HG03565 (cell line): ENCODE results near the gene CIITA.

ENCODE experiments used
- ATAC-seq: cut with Tn5 transposase; IDR thresholded peaks from one replicate; pipeline ENCODE4 v1.9.1; 2021; ENCODE audit warnings: mild to moderate bottlenecking, moderate library complexity; ENCODE audit not compliant: unreplicated experiment

The CIITA gene

DNA sequence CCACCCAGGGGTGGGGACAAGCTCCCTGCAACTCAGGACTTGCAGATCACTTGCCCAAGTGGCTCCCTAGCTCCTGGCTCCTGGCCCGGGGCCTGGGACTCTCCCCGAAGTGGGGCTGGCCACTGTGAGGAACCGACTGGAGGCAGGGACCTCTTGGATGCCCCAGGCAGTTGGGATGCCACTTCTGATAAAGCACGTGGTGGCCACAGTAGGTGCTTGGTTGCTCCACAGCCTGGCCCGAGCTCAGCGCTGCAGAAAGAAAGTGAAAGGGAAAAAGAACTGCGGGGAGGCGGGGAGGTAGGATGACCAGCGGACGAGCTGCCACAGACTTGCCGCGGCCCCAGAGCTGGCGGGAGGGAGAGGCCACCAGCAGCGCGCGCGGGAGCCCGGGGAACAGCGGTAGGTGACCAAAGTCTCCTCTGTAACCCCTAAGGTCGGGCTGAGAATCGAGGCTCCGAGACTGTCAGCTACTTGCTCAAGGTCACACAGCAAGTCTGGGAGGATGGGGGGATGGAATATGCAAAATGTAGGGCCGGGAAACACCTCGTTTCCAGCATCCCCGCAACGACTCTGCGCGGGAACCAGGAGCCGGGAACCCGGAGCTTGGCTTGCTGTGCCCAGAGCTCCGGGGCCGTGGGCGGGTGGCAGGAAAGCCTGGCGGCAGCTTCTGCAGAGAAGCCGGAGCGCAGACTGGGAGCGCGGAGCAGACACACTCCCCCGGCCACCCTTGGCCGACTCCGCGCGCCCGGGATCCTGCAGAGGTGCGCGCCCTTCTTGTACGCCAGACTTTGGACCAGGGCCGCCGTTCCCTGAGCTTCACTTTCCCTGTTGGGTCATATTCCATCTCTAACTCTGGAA lies 1.9 kb downstream of the CIITA start:
- ATAC-seq = no peak

DNA sequence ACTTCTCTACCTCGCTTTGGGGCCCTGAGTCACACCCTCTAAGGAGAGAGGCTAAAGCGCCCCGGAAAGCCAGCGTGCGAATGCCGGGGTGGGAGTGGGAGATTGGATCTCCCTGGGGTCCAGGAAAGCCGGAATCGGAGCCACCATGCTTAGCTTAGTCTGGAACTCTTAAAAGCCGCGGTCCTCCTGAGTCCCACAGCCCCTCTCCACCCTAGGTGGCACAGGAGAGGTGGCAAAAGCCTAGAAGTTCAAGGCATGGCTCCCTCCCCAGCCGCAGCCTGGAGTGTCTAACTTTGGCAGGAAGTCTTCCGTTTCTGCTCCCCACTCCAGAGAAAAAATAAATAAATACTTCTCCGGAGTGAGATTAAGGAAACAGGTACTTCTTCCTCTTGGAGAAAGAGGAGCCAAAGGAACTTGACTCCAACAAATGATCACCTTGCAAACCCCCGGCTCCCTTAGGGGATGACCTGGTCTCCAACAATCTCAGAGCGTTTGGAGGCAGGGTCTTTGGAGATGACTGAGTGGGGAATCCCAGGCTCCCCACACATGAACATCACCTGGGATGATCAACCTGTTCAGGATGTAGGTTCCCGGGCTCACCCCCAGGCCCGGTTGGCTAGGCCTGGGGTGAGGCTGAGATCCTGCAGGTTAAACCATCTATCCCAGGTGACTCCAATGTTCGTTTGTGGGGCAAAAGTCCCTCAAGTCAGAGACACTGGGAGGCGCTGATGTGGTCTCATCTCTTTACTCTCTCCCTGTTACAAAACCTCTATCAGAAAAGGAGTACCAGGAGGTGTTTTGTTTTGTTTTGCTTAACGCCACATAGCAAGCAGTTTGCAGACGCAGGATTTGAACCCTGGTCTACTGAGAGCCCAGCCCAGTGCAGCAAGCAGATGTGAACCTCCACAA lies 2.9 kb downstream of the CIITA start:
- ATAC-seq = no peak

DNA sequence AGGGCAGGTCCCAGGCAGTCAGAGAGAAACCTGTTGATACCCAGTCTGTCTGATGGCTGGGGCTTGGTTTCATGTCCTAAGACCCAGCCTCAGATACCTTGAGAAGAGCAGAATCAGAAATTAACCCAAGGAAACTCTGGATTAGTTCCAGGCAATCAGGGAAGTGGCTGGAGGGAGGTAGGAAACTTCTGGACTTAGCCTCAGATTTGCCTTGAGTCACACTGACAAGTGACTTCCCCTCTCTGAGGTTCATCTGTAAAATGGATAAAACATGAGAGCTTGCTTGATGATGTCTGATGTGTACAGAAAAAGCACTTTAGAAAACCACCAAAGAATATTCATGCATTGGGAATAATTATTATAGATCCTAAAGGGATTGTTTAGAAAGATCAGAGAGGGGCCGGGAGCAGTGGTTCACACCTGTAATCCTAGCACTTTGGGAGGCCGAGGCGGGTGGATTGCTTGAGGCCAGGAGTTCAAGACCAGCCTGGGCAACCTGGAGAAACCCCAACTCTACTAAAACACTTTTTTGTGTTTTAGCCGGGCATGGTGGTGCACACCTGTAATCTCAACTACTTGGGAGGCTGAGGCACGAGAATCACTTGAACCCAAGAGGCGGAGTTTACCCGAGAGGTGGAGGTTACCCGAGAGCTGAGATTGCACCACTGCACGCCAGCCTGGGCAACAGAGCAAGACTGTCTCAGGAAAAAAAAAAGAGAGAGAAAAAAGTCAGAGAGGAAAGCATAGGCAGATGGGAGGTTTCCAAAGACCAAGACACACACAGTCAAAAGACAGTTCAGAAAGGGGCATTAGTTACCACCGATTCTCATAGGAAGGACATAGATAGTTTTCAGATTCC lies 3.8 kb downstream of the CIITA start:
- ATAC-seq = no peak

DNA sequence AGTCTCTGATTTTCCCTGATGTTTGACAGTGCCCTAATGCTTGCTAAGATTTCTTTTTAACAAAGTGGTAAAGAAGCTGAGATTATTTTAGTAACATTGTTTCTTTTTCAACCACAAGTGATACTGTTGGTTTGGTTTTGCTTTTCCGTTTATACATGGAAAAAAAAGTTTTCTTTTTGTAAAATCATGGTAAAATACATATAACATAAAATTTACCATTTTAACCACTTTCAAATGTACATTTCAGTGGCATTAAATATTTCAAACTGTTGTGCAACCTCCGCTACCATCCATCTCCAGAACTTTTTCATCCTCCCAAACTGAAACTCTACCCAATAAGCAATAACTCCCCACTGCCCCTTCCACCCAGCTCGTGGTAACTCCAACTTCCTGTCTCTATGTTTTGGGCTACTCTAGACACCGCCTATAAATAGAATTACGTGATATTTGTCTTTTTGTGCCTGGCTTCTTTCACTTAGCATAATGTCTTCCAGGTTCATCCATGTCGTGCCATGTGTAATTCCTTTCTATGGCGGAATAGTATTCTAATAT lies 4.6 kb downstream of the CIITA start:
- ATAC-seq = no peak

DNA sequence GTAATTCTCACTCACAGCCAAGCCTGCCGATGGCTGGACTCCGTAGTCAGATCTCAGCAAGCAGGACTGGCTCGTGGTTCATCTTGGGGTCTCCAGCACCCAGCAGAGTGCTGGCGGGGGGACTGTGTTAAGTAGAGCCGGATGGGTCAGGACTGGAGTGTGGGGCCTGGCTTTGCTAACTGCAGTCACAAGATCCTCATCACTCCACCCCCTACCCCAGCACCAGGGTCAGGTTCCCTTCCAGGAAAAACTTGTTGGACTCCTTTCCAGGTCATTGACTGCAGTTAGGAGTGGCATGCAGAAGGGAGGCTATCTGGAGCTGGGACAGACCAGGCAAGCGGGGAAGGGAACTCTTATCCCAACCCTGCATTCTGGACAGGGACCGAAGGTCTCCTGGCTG lies 6.0 kb downstream of the CIITA start:
- ATAC-seq = no peak

DNA sequence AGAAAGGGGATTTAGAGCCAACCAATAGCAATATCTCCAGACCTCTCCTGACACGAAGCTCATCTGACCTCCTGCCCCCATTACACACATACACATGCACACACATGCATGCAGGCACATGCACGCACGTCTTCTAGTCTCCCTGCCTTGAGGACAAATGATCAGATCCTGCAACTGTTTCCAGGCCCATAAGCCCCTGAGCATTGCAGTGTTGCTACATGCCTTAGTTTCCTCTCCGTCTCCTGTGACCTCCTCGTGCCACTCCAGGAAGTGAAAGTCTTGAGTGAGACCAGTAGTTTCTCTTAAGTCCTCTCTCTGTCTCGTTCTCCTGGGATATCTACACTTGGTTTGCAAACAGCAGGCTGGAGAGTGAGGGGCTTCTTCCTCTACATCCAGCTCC lies 8.2 kb downstream of the CIITA start:
- ATAC-seq = no peak

DNA sequence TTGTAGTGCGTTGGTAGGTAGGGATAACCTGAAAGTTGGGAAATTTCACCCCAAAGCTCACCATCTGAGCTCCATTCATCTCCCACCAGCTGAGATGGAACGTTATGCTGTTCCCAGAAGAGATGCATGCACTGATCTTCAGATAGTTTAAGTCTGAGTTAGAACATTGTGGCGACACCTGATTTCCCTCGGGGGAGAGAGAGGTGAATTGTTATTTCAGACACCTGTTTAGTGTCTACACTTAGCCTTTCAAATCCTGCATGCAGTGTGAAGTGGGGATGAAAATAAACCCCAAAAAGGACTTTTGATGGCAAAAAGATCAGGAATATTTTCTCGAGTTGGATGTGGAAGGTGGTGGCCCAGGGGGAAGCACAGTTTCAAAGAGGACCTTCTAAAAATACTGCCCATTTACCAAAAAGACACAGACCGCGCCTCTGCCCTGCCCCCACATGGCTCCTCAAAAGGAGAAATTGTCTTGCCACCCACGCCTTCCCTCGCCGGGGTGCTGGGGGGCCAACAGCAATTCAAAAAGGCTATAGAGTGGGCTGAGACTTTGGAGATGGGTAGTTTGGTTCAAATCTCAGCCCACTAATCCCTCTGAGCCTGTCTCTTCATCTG lies 11.4 kb downstream of the CIITA start:
- ATAC-seq = no peak

DNA sequence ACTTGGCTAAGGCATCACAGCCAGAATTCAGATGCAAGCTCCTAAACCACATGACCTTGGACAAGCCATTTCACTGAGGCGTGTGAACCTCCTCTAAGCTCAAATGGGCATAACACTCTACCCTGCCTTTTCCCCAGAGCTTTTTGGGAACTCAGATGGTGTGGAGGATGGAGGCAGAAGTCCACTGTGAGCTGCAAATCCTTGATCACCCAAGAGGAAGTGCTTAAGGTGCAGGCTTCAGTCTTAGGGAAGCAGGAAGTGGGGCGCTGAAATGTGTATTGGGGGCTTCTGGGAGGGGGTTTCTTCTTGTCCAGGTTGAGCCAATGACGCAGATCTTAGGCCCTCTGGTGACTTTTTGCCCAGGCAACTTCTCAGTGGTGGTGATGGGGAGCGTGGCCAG lies 12.9 kb downstream of the CIITA start:
- ATAC-seq = no peak

DNA sequence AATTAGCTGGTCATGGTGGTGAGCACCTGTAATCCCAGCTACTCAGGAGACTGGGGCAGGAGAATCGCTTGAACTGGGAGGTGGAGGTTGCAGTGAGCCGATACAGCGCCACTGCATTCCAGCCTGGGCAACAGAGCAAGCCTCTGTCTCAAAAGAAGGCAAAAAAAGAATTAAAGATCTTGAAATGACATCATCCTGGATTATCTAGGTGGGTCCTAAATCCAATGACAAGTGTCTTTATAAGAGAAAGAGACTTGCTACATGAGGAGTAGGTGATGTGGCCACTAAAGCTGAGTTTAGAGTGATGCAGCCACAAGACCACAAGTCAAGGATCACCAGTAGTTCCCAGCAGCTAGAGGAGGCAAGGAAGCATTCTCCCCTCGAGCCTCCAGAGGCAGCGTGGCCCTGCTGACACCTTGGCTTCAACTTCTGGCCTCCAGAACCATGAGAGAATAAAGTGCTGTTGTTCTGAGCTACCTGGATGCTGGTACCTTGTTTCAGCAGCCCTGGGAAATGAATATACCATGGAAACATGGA lies 15.8 kb downstream of the CIITA start:
- no peak for ATAC-seq

DNA sequence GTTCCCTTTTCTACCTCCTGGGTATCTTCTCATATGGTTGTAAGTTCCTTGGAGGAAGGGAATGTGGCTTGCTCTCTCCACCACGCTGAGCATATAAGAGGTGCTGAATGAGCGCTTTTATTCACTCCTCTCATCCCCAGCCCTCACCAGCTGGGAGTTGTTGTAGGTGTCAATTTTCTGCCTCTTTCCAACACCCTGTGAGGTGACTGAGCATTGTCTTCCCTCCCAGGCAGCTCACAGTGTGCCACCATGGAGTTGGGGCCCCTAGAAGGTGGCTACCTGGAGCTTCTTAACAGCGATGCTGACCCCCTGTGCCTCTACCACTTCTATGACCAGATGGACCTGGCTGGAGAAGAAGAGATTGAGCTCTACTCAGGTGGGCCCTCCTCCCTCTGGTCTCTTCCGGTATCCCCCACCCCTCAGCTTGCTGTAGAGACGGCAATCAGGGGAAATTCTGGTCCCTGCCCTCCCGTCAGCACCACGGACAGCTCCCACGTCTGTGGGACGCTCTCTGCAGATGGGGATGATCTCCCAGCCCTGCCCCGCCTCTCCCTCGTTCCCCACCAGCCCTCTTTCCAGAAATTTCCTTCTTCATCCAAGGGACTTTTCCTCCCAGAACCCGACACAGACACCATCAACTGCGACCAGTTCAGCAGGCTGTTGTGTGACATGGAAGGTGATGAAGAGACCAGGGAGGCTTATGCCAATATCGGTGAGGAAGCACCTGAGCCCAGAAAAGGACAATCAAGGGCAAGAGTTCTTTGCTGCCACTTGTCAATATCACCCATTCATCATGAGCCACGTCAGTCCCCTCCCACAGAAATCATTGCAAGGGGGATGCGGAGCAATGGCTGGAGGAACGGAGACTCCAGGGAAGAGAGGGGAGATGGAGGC lies 18.3 kb downstream of the CIITA start:
- ATAC-seq = no peak

DNA sequence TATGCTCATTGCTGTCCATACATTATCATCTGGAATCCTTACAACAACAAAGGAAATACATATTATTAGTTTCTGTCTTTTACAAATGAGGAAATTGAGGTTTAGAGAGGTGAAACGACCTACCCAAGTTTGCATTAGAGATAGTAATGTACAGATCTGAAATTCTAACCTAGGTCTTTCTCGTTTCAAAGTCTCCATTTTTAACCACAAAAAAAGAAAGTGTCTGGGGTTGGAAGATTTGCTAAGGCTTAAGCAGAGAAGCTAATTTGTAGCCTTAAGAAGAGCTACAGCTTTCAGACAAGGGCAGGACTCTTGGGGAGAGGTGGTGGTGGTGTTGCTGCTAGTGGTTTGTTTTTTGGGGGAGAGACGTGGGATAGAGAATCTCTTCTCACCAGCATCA lies 19.2 kb downstream of the CIITA start:
- no peak for ATAC-seq

DNA sequence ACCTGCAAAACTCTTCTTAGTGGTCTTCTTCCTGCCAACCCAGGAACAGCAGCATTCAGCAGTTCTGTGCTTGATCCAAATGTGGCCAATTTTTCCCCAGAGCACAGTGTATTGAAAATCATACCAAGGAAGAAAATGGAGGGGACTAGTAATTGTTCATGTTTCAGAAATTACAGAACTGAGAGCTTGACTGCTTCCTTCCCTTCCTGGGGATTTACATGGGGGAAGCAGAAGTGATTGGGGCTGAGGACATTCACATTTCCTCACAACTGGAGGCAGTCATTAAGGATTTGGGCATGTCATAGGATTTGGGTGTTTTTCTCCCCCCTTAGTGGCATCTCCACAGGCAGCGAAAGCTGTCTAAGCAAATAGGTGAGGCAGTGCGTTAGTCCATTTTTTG lies 19.7 kb downstream of the CIITA start:
- no peak for ATAC-seq

DNA sequence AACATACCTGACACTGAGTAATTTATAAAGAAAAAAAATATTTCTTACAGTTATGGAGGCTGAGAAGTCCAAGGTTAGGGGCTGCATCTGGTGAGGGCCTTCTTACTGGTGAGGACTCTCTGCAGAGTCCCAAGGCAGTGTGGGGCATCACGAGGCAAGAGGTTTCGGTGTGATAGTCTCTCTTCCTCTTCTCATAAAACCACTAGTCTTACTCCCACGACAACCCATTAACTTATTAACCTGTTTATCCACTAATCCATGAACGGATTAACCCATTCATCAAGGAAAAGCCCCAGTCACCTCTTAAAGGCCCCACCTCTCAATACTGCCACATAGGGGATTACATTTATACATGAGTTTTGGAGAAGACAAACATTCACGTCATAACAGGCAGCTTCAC lies 20.1 kb downstream of the CIITA start:
- ATAC-seq = peak; percentile 43

DNA sequence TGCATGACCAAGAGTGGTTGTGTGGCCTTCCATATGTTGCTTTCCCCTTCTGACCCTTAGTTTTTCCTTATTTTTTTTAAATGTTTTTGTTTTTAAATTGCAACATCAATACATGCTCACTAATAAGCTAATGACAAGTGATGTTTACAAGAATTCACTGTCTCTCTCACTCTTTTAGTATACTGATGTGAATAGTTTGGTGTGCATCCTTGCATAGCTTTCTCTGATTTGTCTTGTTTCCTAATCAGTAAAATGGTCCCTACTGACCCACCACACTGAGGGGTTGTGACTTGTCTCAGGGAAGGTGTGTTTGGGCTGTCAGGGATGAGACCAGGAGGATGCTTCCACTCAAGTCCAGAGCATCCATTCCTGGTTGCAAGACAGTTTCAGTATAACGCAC lies 26.0 kb downstream of the CIITA start:
- no peak for ATAC-seq

DNA sequence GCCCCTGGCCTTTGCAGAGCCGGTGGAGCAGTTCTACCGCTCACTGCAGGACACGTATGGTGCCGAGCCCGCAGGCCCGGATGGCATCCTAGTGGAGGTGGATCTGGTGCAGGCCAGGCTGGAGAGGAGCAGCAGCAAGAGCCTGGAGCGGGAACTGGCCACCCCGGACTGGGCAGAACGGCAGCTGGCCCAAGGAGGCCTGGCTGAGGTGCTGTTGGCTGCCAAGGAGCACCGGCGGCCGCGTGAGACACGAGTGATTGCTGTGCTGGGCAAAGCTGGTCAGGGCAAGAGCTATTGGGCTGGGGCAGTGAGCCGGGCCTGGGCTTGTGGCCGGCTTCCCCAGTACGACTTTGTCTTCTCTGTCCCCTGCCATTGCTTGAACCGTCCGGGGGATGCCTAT lies 29.5 kb downstream of the CIITA start:
- no peak for ATAC-seq

DNA sequence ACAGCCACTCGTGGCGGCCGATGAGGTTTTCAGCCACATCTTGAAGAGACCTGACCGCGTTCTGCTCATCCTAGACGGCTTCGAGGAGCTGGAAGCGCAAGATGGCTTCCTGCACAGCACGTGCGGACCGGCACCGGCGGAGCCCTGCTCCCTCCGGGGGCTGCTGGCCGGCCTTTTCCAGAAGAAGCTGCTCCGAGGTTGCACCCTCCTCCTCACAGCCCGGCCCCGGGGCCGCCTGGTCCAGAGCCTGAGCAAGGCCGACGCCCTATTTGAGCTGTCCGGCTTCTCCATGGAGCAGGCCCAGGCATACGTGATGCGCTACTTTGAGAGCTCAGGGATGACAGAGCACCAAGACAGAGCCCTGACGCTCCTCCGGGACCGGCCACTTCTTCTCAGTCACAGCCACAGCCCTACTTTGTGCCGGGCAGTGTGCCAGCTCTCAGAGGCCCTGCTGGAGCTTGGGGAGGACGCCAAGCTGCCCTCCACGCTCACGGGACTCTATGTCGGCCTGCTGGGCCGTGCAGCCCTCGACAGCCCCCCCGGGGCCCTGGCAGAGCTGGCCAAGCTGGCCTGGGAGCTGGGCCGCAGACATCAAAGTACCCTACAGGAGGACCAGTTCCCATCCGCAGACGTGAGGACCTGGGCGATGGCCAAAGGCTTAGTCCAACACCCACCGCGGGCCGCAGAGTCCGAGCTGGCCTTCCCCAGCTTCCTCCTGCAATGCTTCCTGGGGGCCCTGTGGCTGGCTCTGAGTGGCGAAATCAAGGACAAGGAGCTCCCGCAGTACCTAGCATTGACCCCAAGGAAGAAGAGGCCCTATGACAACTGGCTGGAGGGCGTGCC lies 30.1 kb downstream of the CIITA start:
- no peak for ATAC-seq

DNA sequence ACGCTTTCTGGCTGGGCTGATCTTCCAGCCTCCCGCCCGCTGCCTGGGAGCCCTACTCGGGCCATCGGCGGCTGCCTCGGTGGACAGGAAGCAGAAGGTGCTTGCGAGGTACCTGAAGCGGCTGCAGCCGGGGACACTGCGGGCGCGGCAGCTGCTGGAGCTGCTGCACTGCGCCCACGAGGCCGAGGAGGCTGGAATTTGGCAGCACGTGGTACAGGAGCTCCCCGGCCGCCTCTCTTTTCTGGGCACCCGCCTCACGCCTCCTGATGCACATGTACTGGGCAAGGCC lies 30.7 kb downstream of the CIITA start:
- no peak for ATAC-seq

DNA sequence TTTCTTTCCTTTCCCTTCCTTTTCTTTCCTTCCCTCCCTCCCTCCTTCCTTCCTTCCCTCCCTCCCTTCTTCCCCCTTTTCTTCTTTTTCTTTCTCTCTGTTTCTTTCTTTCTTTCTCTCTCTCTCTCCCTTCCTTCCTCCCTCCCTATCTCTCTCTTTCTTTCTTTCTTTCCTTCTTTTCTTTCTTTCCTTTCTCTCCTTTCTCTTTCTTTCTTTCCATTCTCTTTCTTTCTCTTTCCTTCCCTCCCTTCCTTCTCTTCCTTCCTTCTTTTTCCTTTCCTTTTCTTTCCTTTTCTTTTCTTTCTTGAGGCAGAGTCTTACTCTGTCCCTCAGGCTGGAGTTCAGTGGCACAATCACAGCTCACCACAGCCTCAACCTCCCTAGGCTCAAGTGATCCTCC lies 34.3 kb downstream of the CIITA start:
- ATAC-seq = no peak
